AG04450 (cell line): ENCODE measurements around the gene SURF1. TPM values are rescaled to one million over a fixed set of nuclear protein-coding genes. Genes with fewer than 3 reads are reported as not detected.

Experiments
- CTCF ChIA-PET: fragments of 300-600, 350-600 bp; formaldehyde crosslinking; extraction: SDS; loops from one replicate; lab custom pipeline; 2022; ENCODE audit warnings: antibody characterized with exemption, inconsistent platforms; lab: Charles Lee
- POLR2A ChIA-PET: fragments of 350-600 bp; formaldehyde crosslinking; extraction: SDS; loops from one replicate; lab custom pipeline; 2021; ENCODE audit warnings: antibody characterized with exemption, inconsistent platforms; lab: Yijun Ruan, JAX
- DNase-seq: peaks from one replicate; pipeline ENCODE4 v3.0.0-alpha.2; 2011; ENCODE audit warnings: low read depth, low spot score
- H3K27ac ChIP-seq: one replicate; pipeline ENCODE4 v1.5.1; 2012; ENCODE audit warnings: low read depth, low read length, control low read depth
- H3K27me3 ChIP-seq: one replicate; pipeline ENCODE4 v1.6.0; 2012; ENCODE audit warnings: low read length; ENCODE audit not compliant: control insufficient read depth, insufficient read depth
- H3K4me3 ChIP-seq: 2 replicates; pipeline ENCODE4 v1.5.1; 2011; ENCODE audit warnings: mild to moderate bottlenecking, low read depth, low read length, control low read depth
- H3K9me3 ChIP-seq: 2 replicates; pipeline ENCODE4 v1.5.1; 2012; ENCODE audit warnings: low read length; ENCODE audit not compliant: control insufficient read depth, insufficient read depth
- CTCF ChIP-seq: IDR thresholded peaks from 2 replicates; pipeline ENCODE4 v1.5.1; 2011; ENCODE audit warnings: low read depth, low read length, control low read depth, inconsistent platforms
- polyA plus RNA-seq: library from polyadenylated mRNA; depleted of rRNA; stranded (reverse); fragments of >200 nt; gene quantifications from 2 replicates; pipeline ENCODE4 v1.2.3, GENCODE V29; 2011

SURF1 gene
- polyA plus RNA-seq, 1 experiment, result 28.2 TPM

GRCh38 chr9:133360400-133361393 lies 4.4 kb upstream of the SURF1 start:
- TF ChIP-seq CTCF, result no peak
- no peak overlapping the region for H3K4me3 ChIP-seq
- no peak for DNase-seq
- no peak overlapping the region for H3K27ac ChIP-seq
- CTCF ChIA-PET, result interaction anchor here (0.7 kb wide), 1 partner anchor 559 kb away, joined by 3 read pairs; no protein-coding TSS in a partner anchor
- POLR2A ChIA-PET, result interaction anchor here (1.5 to 2.1 kb wide), 2 partner anchors 11 to 13 kb away, joined by 9 to 10 read pairs; partner anchors contain the start of genes MED22 and RPL7A
- no peaks in the 10 kb centered on the region for H3K27me3 ChIP-seq
- no peaks in the 10 kb centered on the region; the same call in 1 of the 2 replicates for H3K9me3 ChIP-seq

- DNase-seq, result no peak
- Histone ChIP-seq H3K27ac (no peak overlapping the region), H3K4me3 (no peak overlapping the region), H3K9me3 (no peaks in the 10 kb centered on the region; the same call in 1 of the 2 replicates), H3K27me3 (no peaks in the 10 kb centered on the region)
- ChIA-PET CTCF (interaction anchor here (0.7 kb wide), 1 partner anchor 560 kb away, joined by 3 read pairs; no protein-coding TSS in a partner anchor), POLR2A (interaction anchor here (0.6 to 2.1 kb wide), 3 partner anchors 8 to 12 kb away, joined by 3 to 10 read pairs (median 9); partner anchors contain the start of genes MED22 and RPL7A)
- TF ChIP-seq CTCF, result 0 out of 2 replicates have a peak, but pooled peaks have one; percentile 23
Measured at GRCh38 chr9:133359399-133360175, 3.3 kb upstream of the SURF1 start.

GRCh38 chr9:133357656-133358055 lies 1.4 kb upstream of the SURF1 start:
- Histone ChIP-seq H3K27ac (no peak overlapping the region), H3K9me3 (no peaks in the 10 kb centered on the region; the same call in 1 of the 2 replicates), H3K4me3 (peak overlapping the region; percentile 92; the same call in 1 of the 2 replicates), H3K27me3 (no peaks in the 10 kb centered on the region)
- ChIA-PET POLR2A (interaction anchor here (2.3 kb wide), 1 partner anchor 10 kb away, joined by 19 read pairs; the partner anchor contains the start of genes MED22 and RPL7A), CTCF (interaction anchor here (0.6 to 1.1 kb wide), 2 partner anchors 13 to 16 kb away, joined by 3 to 5 read pairs; no protein-coding TSS in a partner anchor)
- no peak for DNase-seq
- no peak for TF ChIP-seq CTCF

GRCh38 chr9:133355881-133356357 lies 368 bp downstream of the SURF1 start:
- POLR2A ChIA-PET, result interaction anchor here (1.0 to 2.3 kb wide), 3 partner anchors 8 to 19 kb away, joined by 3 to 19 read pairs (median 7); partner anchors contain the start of genes MED22 and RPL7A
- no peak; the same call in 1 of the 2 replicates for TF ChIP-seq CTCF
- H3K4me3 ChIP-seq, result peak overlapping the region; percentile 92
- H3K27ac ChIP-seq, result peak overlapping the region; percentile 68
- no peaks in the 10 kb centered on the region for H3K27me3 ChIP-seq
- H3K9me3 ChIP-seq, result no peaks in the 10 kb centered on the region; the same call in 1 of the 2 replicates
- DNase-seq, result no peak
- CTCF ChIA-PET, result interaction anchor here (0.6 to 2.2 kb wide), 2 partner anchors 46 to 131 kb away, joined by 3 to 7 read pairs; no protein-coding TSS in a partner anchor
